H1 (cell line): ENCODE results near the gene COL25A1. TPM values are rescaled to one million over a fixed set of nuclear protein-coding genes. Genes with fewer than 3 reads are reported as not detected.

Experiments
- CTCF ChIA-PET: fragments of 300-600 bp; sonication (Branson Sonifier 250); formaldehyde crosslinking; loops from one replicate; lab custom pipeline; 2021; ENCODE audit not compliant: partially characterized antibody; lab: Charles Lee
- POLR2A ChIA-PET: fragments of 300-600 bp; sonication (Branson Sonifier 250); formaldehyde crosslinking; loops from one replicate; lab custom pipeline; 2021; ENCODE audit warnings: inconsistent platforms; ENCODE audit not compliant: partially characterized antibody; lab: Charles Lee
- DNase-seq, 2 experiments: peaks; one replicate each; pipeline versions ENCODE4 v3.0.0 to v3.0.0-alpha.2; 2010 to 2022; ENCODE audit warnings: low spot score in 2 of 2, low read depth in 1 of 2, mixed read lengths in 1 of 2
- FAIRE-seq: peaks from 2 replicates; lab custom pipeline; 2011; peaks lifted over from hg19 to GRCh38; lab: Jason Lieb, UNC
- H2AFZ ChIP-seq: 2 replicates; pipeline ENCODE4 v1.8.1; 2012; ENCODE audit warnings: low read length, inconsistent platforms
- H2AK5ac ChIP-seq: 2 replicates; pipeline ENCODE4 v1.6.1; 2013; ENCODE audit warnings: low read depth, low read length
- H2BK120ac ChIP-seq: replicated peaks from 2 replicates; pipeline ENCODE3; 2013; ENCODE audit warnings: low read depth, low read length, inconsistent platforms
- H2BK12ac ChIP-seq: 2 replicates; pipeline ENCODE4 v1.6.1; 2013; ENCODE audit warnings: low read depth, low read length
- H2BK15ac ChIP-seq: 2 replicates; pipeline ENCODE4 v1.6.1; 2013; ENCODE audit warnings: low read length
- H2BK20ac ChIP-seq: 2 replicates; pipeline ENCODE4 v1.6.1; 2013; ENCODE audit warnings: low read length
- H2BK5ac ChIP-seq: 2 replicates; pipeline ENCODE4 v1.6.1; 2013; ENCODE audit warnings: low read depth, low read length
- H3K14ac ChIP-seq: 2 replicates; pipeline ENCODE4 v1.6.1; 2013; ENCODE audit warnings: inconsistent platforms; ENCODE audit not compliant: insufficient read length
- H3K18ac ChIP-seq: 2 replicates; pipeline ENCODE4 v1.6.1; 2013; ENCODE audit warnings: low read length; ENCODE audit errors: extremely low read depth
- H3K23ac ChIP-seq: 2 replicates; pipeline ENCODE4 v1.6.1; 2013; ENCODE audit warnings: inconsistent platforms; ENCODE audit not compliant: insufficient read length
- H3K23me2 ChIP-seq: 2 replicates; pipeline ENCODE4 v1.6.1; 2013; ENCODE audit warnings: low read depth, low read length
- H3K27ac ChIP-seq: 2 replicates; pipeline ENCODE4 v1.6.1; 2011; ENCODE audit warnings: low read depth, low read length, inconsistent platforms
- H3K27me3 ChIP-seq, 4 experiments: replicated peaks in 1 of 4; 1 replicate in 1 of 4; 2 replicates in 3 of 4; pipeline versions ENCODE4 v1.6.1 to v1.8.1; 2011 to 2013; ENCODE audit warnings: low read length in 3 of 4, mild to moderate bottlenecking in 3 of 4, inconsistent platforms in 2 of 4, mixed read lengths in 2 of 4, moderate library complexity in 1 of 4; ENCODE audit not compliant: control insufficient read depth in 3 of 4, insufficient read depth in 3 of 4; ENCODE audit errors: extremely low read depth in 1 of 4
- H3K36me3 ChIP-seq, 4 experiments: 2 replicates each; pipeline versions ENCODE4 v1.6.1 to v1.8.1; 2011 to 2013; ENCODE audit warnings: mild to moderate bottlenecking in 4 of 4, low read length in 3 of 4, moderate library complexity in 2 of 4, control low read depth in 1 of 4, inconsistent platforms in 1 of 4; ENCODE audit not compliant: insufficient read depth in 4 of 4, control insufficient read depth in 2 of 4
- H3K4ac ChIP-seq: replicated peaks from 2 replicates; pipeline ENCODE3; 2013; ENCODE audit warnings: low read length, low read depth, mixed read lengths, inconsistent platforms; ENCODE audit not compliant: insufficient read length
- H3K4me1 ChIP-seq, 4 experiments: replicated peaks in 1 of 4; 1 replicate in 1 of 4; 2 replicates in 3 of 4; pipeline versions ENCODE4 v1.6.1 to v1.8.1; 2011 to 2013; ENCODE audit warnings: low read length in 3 of 4, inconsistent platforms in 2 of 4, mixed read lengths in 1 of 4; ENCODE audit not compliant: insufficient read depth in 4 of 4, control insufficient read depth in 3 of 4
- H3K4me2 ChIP-seq, 2 experiments: 2 replicates each; pipeline versions ENCODE4 v1.6.1 to v1.8.1; 2011 to 2013; ENCODE audit warnings: low read depth in 2 of 2, low read length in 2 of 2, control low read depth in 1 of 2, inconsistent platforms in 1 of 2, mild to moderate bottlenecking in 1 of 2; ENCODE audit not compliant: insufficient read depth in 1 of 2
- H3K4me3 ChIP-seq, 4 experiments: fragments of 200-600, 300-600 bp in 1 of 4; sonication (generic), shearing (Covaris generic), sonication (Bioruptor Twin) in 1 of 4; 2 replicates each; pipeline versions ENCODE4 v1.5.1 to v1.8.1; 2011 to 2016; ENCODE audit warnings: low read length in 4 of 4, low read depth in 3 of 4, control low read depth in 2 of 4, inconsistent platforms in 2 of 4, mild to moderate bottlenecking in 2 of 4, mixed read lengths in 1 of 4, moderate library complexity in 1 of 4; ENCODE audit not compliant: insufficient read depth in 2 of 4; ENCODE audit errors: extremely low read depth in 1 of 4
- H3K56ac ChIP-seq: replicated peaks from 2 replicates; pipeline ENCODE3; 2013; ENCODE audit warnings: low read depth, mild to moderate bottlenecking, mixed read lengths, low read length, inconsistent platforms; ENCODE audit not compliant: insufficient read length
- H3K79me1 ChIP-seq: 2 replicates; pipeline ENCODE4 v1.6.1; 2013; ENCODE audit warnings: low read depth, low read length, control low read depth
- H3K79me2 ChIP-seq, 2 experiments: 2 replicates each; pipeline versions ENCODE4 v1.6.1 to v1.8.1; 2012 to 2013; ENCODE audit warnings: low read length in 2 of 2, mild to moderate bottlenecking in 2 of 2, inconsistent platforms in 1 of 2; ENCODE audit not compliant: insufficient read depth in 2 of 2, control insufficient read depth in 1 of 2
- H3K9ac ChIP-seq, 4 experiments: replicated peaks in 1 of 4; 1 replicate in 1 of 4; 2 replicates in 3 of 4; pipeline versions ENCODE4 v1.6.1 to v1.8.1; 2011 to 2013; ENCODE audit warnings: low read depth in 3 of 4, low read length in 3 of 4, control low read depth in 2 of 4, mild to moderate bottlenecking in 2 of 4, moderate library complexity in 2 of 4, inconsistent platforms in 1 of 4; ENCODE audit errors: extremely low read depth in 1 of 4
- H3K9me3 ChIP-seq, 2 experiments: 2 replicates each; pipeline versions ENCODE4 v1.6.1 to v1.8.1; 2012 to 2013; ENCODE audit warnings: mild to moderate bottlenecking in 2 of 2, moderate library complexity in 2 of 2, control low read depth in 1 of 2, inconsistent platforms in 1 of 2, low read depth in 1 of 2, low read length in 1 of 2, mixed read lengths in 1 of 2; ENCODE audit not compliant: insufficient read depth in 2 of 2
- H4K20me1 ChIP-seq, 2 experiments: replicated peaks in 1 of 2; 2 replicates each; pipeline versions ENCODE3 to v1.8.1; 2011 to 2013; ENCODE audit warnings: inconsistent platforms in 2 of 2, low read length in 2 of 2, mild to moderate bottlenecking in 1 of 2; ENCODE audit not compliant: insufficient read depth in 2 of 2, control insufficient read depth in 1 of 2
- H4K5ac ChIP-seq: 2 replicates; pipeline ENCODE4 v1.6.1; 2013; ENCODE audit warnings: low read length, low read depth, mixed read lengths, inconsistent platforms; ENCODE audit not compliant: insufficient read length
- H4K8ac ChIP-seq: 2 replicates; pipeline ENCODE4 v1.8.0; 2013; ENCODE audit warnings: mild to moderate bottlenecking, moderate library complexity, low read length, inconsistent platforms; ENCODE audit not compliant: insufficient read depth; ENCODE audit errors: extremely low read depth
- H4K91ac ChIP-seq: replicated peaks from 2 replicates; pipeline ENCODE3; 2013; ENCODE audit warnings: low read length, mixed read lengths, inconsistent platforms; ENCODE audit not compliant: insufficient read length
- CTCF ChIP-seq, 3 experiments: IDR thresholded peaks; 1 replicate in 2 of 3; 2 replicates in 1 of 3; pipeline versions ENCODE4 v1.5.1 to v1.6.1; 2011; ENCODE audit warnings: low read length in 3 of 3, mild to moderate bottlenecking in 3 of 3, inconsistent platforms in 2 of 3, low read depth in 1 of 3, moderate library complexity in 1 of 3; ENCODE audit not compliant: insufficient read depth in 1 of 3; ENCODE audit errors: control extremely low read depth in 1 of 3
- RAD21 ChIP-seq, 2 experiments: IDR thresholded peaks in 1 of 2; conservative IDR thresholded peaks in 1 of 2; 2 replicates each; pipeline ENCODE4 v1.6.1; 2011; ENCODE audit warnings: low read depth in 2 of 2, low read length in 2 of 2, improper control_type of control experiment in 1 of 2, inconsistent platforms in 1 of 2, mild to moderate bottlenecking in 1 of 2, moderate library complexity in 1 of 2
- RFX5 ChIP-seq: IDR thresholded peaks from 2 replicates; pipeline ENCODE4 v1.6.1; 2011; ENCODE audit warnings: low read depth, low read length, improper control_type of control experiment, borderline replicate concordance
- TAF1 ChIP-seq: IDR thresholded peaks from 2 replicates; pipeline ENCODE4 v1.6.1; 2011; ENCODE audit warnings: mild to moderate bottlenecking, low read depth, low read length
- WGBS, 2 experiments: shearing (Covaris generic) in 1 of 2; methylation state at CpG; one replicate each; pipeline versions ENCODE4 v1.1.6 to v1.1.7; 2013 to 2015; ENCODE audit warnings: low lambda C conversion rate in 2 of 2, mixed read lengths in 2 of 2, inconsistent platforms in 1 of 2, low coverage in 1 of 2, missing lambda C conversion rate in 1 of 2; ENCODE audit not compliant: insufficient replicate concordance in 2 of 2, insufficient coverage in 1 of 2, insufficient read length in 1 of 2; ENCODE audit errors: extremely low coverage in 1 of 2, missing lambda C conversion rate in 1 of 2; 5-methylcytosine and 5-hydroxymethylcytosine counted together
- polyA plus RNA-seq, 7 experiments: library from polyadenylated mRNA; depleted of rRNA in 3 of 7; stranded (reverse) in 5 of 7; unstranded in 2 of 7; fragments of >200 nt in 5 of 7; fragments of 200-250 nt in 2 of 7; gene quantifications; 1 replicate in 5 of 7; 2 replicates in 1 of 7; 4 replicates in 1 of 7; pipeline versions ENCODE4 v1.2.1 to v1.2.3, GENCODE V29; 2011 to 2013; ENCODE audit warnings: missing spikeins in 2 of 7, mixed read lengths in 2 of 7
- total RNA-seq: library from RNA; stranded (reverse); fragmentation: NEBNext Ultra II Directional; extraction: Animal tissue kit (Norgen Biotek cat#: 25700); gene quantifications from 2 replicates; pipeline ENCODE4 v1.2.1, GENCODE V29; 2021

Gene COL25A1
- total and polyA plus RNA-seq, 2 of the 8 experiments (the other 6 are each of a cell fraction or from before 2014, with no cell fraction given): 1.1 to 8.3 TPM

- no peak overlapping the region for H3K9ac ChIP-seq
- H3K23ac ChIP-seq: no peak overlapping the region
- H2BK120ac ChIP-seq: no peak overlapping the region
- H3K9me3 ChIP-seq: no peaks in the 10 kb centered on the region
- no peak overlapping the region for H2BK5ac ChIP-seq
- no peak overlapping the region for H3K4me2 ChIP-seq
- H3K36me3 ChIP-seq: no peaks in the 10 kb centered on the region
- no peak overlapping the region for H3K56ac ChIP-seq
- H3K4me3 ChIP-seq: no peak overlapping the region
- POLR2A ChIA-PET: no interaction called here
- no peak overlapping the region for H4K5ac ChIP-seq
- H3K4ac ChIP-seq: no peak overlapping the region
- no peak overlapping the region for H3K14ac ChIP-seq
- H3K23me2 ChIP-seq: no peaks in the 10 kb centered on the region
- H2AFZ ChIP-seq: no peak overlapping the region
- CTCF ChIA-PET: interaction anchor here (0.6 to 1.6 kb wide), 5 partner anchors 8 to 484 kb away, joined by 3 read pairs; no protein-coding TSS in a partner anchor
- no peaks in the 10 kb centered on the region for H4K20me1 ChIP-seq
- no peak overlapping the region for H4K91ac ChIP-seq
- no peak overlapping the region for H4K8ac ChIP-seq
- H3K27ac ChIP-seq: no peak overlapping the region
- H2BK20ac ChIP-seq: no peak overlapping the region
- WGBS, 2 experiments: 80% methylated on average over 5 of the region's 5 CpGs; no CpG with 5 or more reads in 1 of the 2 experiments
- H2AK5ac ChIP-seq: no peak overlapping the region
- TF ChIP-seq CTCF (IDR thresholded peaks at IDR 0.05; ENCODE audit: control extremely low read depth in 1 of 3, insufficient read depth in 1 of 3, low read depth in 1 of 3, low read length in 3 of 3) (peak; percentile 39 to 61 (median 53)), RAD21 (IDR thresholded peaks at IDR 0.05 in 1 of 2, conservative IDR thresholded peaks at IDR 0.05 in 1 of 2; ENCODE audit: low read depth in 2 of 2, low read length in 2 of 2) (peak; percentile 33 to 52; a peak in 3 of 4 replicates), RFX5 (no peak), TAF1 (no peak)
- no peaks in the 10 kb centered on the region for H3K79me2 ChIP-seq
- peak; percentile 36 for FAIRE-seq
- H2BK12ac ChIP-seq: no peak overlapping the region
- no peak for DNase-seq
- no peak overlapping the region for H2BK15ac ChIP-seq
- no peaks in the 10 kb centered on the region for H3K4me1 ChIP-seq
- no peaks in the 10 kb centered on the region for H3K79me1 ChIP-seq
- H3K18ac ChIP-seq: no peak overlapping the region
- no peaks in the 10 kb centered on the region for H3K27me3 ChIP-seq
These were observed 526.5 kb downstream of the COL25A1 start for GRCh38 chr4:108775921-108776320.
